ENCODE results near the gene UGT1A5.

UGT1A5 gene

GRCh38 chr2:233712611-233713261 lies at the start of gene UGT1A5:
UGT1A5 (plus strand) TSS chr2:233712907; CDS start chr2:233712992, 85 bp downstream.
- DNase-seq: no peak

DNA sequence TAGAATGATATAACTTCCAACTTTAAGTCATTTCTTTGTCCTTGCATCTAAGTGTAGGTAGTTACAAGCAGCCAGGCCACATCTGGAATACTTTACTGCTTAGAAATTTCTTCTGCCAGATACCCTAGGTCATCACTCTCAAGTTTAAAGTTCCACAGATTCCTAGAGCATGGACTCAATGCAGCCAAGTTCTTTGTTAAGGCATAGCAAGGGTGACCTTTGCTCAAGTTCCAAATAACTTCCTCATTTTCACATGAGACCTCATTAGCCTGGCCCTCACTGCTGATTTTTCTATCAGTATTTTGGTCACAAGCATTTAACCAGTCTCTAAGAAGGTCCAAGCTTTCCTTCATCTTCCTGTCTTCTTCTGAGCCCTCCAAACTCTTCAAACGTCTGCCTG lies 48.8 kb upstream of the UGT1A5 start:
- no peak for DNase-seq

GRCh38 chr2:233668605-233669260 lies 44.0 kb upstream of the UGT1A5 start:
- DNase-seq: no peak

GRCh38 chr2:233671290-233672161 lies 41.2 kb upstream of the UGT1A5 start, which contains the start of gene UGT1A9:
UGT1A9 (plus strand) TSS chr2:233671898; CDS start chr2:233671935, 37 bp downstream.
- no peak for DNase-seq

GRCh38 chr2:233672886-233673285 lies 39.8 kb upstream of the UGT1A5 start:
- no peak for DNase-seq

GRCh38 chr2:233673896-233674295 lies 38.8 kb upstream of the UGT1A5 start:
- no peak for DNase-seq

DNA sequence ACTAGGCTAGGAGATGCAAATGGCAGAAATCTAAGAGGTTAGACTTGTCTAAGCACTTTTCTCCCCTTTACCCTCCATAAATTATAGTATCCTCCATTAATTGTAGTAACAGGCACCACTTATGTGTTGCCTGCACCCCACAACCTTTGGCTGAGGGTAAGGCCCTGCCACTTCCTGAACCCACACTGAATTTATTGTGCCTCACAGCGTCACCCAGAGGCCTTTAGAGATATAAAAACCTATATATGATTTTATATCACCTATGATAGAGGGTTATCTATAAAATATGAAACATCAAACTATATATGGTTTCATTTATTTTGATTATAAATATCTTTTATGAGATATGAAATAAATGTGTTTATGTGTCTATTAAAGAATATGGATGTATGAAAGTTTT lies 38.4 kb upstream of the UGT1A5 start:
- DNase-seq: no peak

- DNase-seq: no peak
Observed at GRCh38 chr2:233674995-233675394, 37.7 kb upstream of the UGT1A5 start.

DNA sequence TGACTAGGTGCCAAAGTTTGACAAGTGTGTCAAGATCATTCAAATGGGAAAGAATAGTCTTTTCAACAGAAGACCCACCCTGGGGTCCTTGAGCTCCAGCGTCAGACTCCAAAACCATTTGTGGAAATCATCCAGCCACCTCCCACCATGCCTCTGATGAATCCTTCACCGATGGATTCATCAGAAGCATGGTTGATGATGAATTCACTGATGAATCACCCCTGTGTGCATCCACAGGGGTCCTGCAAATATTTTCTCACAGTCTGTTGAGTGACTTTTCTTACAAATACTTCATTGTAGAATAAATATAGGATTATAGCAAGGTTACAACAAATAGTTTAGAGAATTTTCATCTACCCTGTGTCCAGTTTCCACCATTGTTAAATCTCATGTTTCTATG lies 36.7 kb upstream of the UGT1A5 start:
- DNase-seq: no peak

DNA sequence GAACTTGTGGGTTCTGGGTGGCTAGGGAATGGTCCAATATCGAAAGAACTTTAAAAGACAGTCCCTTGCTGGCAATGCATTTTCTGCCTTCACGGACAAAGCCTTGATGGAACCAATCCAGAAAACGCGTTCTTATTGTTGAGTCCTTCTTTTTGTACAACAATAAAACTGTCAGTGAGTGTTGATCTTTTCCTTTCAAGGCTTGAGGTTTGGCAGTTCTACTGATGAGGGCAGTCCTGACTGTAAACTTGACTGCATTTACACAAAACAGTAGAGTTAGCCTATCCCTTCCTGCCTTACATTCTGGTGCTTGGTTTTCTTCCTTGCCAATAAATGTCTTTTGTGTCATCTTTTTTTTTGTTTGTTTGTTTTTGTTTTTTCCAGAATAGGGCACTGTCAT lies 33.5 kb upstream of the UGT1A5 start:
- DNase-seq: no peak

- peak; percentile 3 to 9 for DNase-seq
Observed at GRCh38 chr2:233680361-233681045, 32.2 kb upstream of the UGT1A5 start.

- DNase-seq: no peak
Observed at GRCh38 chr2:233681521-233682099, 31.1 kb upstream of the UGT1A5 start, which contains the start of gene UGT1A7. UGT1A7 (plus strand) TSS chr2:233681901; CDS start chr2:233681938, 37 bp downstream.

DNA sequence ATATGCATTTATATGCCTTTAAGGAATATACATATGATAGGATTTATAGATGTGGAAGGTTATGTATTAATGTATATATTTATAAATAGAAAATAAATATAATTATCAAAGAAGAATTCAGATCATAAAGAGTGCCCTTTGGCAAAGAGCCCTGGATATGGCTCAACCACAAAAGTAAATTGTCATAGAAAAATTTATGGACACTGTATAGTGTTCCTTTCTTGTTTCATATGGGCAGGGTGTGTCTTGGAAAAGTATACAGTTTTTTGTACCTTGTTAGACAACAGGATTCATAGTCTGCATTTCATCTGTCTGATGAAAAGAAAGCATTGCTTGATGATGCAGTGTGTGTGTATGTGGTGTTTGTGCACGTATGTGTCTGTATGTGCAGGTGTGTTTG lies 28.1 kb upstream of the UGT1A5 start:
- DNase-seq: no peak

DNA sequence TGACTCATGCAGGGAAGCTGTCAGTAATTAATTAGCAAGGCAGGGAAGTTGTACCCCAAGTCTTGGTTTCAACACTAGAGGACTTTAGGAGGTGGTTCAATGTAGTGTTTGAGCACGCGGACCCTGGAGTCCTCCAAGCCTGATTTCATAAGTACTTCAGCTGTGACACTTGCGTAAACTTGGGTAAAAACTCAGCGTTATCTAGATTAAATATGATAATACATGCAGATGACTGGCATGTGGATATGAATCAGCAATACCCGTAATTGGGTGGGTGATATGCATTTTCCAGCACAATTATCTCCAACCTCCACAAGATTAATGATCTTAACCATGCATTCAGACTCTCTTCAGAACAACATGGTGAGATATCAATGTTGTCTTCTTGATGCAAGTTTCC lies 25.8 kb upstream of the UGT1A5 start:
- no peak for DNase-seq

DNA sequence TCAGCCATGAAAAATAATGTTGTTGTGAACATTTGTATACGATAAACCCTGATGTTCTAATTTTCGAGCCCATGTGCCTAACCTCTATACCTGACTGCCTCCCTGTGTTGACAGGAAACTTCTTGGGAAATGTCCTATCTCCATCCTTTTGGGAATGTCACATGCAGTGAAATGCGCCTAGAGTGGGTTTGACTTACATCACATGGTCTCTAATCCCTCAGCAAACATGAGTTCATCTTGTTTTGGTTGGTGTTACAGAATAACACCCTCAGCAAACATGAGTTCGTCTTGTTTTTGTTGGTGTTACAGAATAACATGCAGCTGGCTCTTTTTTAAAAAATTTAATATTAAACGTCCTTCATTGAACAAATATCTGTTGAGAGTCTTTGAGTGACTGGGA lies 24.4 kb upstream of the UGT1A5 start:
- DNase-seq: no peak

- DNase-seq: no peak
Observed at GRCh38 chr2:233689031-233689430, 23.7 kb upstream of the UGT1A5 start.

DNA sequence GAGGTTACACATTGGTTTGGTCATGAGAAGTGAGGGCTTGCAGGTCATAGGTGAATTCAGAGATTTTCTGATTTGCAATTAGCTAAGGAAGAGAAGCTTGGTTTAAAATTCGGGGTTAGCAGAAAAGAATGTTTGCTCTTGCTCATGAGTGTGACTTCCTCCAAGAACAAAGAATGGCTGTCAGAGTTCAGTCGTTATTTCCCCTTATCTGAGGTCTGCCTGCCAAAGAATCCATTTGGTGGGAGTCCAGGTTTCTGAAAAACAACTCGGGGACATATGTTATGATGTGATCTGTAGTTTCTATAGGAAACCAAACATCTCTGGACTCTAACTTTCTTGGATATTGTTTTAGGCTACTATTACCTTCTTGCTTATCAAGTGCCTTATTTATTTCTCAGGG lies 23.2 kb upstream of the UGT1A5 start:
- DNase-seq: no peak

GRCh38 chr2:233690444-233690843 lies 22.3 kb upstream of the UGT1A5 start:
- no peak for DNase-seq

DNA sequence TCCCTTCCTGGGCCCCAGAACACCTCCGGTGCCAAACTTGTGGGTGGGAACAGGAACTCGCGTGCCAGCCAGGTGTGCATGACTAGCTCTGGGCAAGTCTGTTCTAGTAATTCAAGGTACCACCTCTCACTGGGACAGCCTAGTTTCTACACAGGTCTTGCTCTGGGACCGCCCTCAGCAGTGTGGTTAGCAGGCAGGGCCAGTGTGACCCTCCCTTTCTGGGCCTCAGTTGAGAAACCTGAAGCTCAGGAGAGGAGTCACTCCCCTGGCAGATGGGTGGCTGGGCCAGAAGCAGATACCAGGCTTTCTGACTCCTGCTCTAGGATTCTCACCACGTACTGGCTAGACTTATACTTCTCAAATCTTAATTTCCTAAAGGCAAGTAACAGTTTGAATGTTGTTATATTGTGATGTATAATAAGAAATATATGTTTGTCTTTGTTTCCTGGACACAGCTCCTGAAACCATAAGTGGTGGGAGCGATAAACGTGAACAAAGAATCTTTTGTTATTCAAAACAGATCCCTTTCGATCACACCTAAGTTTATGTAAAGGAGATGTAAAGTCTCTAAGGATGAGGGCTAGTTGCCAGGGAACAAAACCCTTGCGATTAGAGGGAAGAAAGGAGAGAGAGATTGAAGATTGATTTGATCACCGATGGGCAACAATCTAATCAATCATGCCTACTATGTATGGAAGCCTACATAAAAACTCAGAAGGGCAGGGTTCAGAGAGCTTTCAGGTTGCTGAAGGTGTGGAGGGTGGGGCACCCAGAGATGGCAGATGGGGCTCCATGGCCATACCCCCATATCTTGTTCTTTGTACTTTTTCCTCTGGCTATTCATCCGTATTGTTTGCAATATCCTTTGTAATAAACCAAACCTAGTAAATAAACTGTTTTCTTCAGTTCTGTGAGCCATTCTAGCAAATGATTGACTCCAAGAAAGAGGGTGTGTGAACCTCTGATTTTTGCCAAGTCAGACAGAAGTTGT lies 21.0 kb upstream of the UGT1A5 start:
- DNase-seq: no peak

- no peak for DNase-seq
Observed at GRCh38 chr2:233692648-233693047, 20.1 kb upstream of the UGT1A5 start, which contains the start of gene UGT1A6. UGT1A6 (plus strand) TSS chr2:233692890; CDS start chr2:233693005, 115 bp downstream.

- DNase-seq: no peak
Observed at GRCh38 chr2:233693963-233694362, 18.7 kb upstream of the UGT1A5 start.
